Fibroblast of the aortic adventitia (primary cell): Measurements from ENCODE around the gene TAMALIN. TPM values are rescaled to one million over a fixed set of nuclear protein-coding genes. Genes with fewer than 3 reads are reported as not detected.

Source experiments
- DNase-seq: peaks from one replicate; pipeline ENCODE4 v3.0.0-alpha.2; 2010; ENCODE audit warnings: low read depth
- H3K4me3 ChIP-seq: 2 replicates; pipeline ENCODE4 v1.5.1; 2011; ENCODE audit warnings: low read depth, mild to moderate bottlenecking, control low read depth, low read length, moderate library complexity
- total RNA-seq: library from RNA; depleted of rRNA; stranded (reverse); fragments of >200 nt; gene quantifications from 2 replicates; pipeline ENCODE4 v1.2.3, GENCODE V29; 2012; ENCODE audit warnings: low replicate concordance
- TF ChIP-seq, protein P1 (sequence below): IDR thresholded peaks from 2 replicates; pipeline ENCODE4 v1.5.1; 2011; ENCODE audit warnings: mild to moderate bottlenecking, low read length, control low read depth, inconsistent platforms; ENCODE audit not compliant: insufficient read depth

The TAMALIN gene
- total RNA-seq, 1 donor: 7.3 TPM

- no peak for DNase-seq
- TF ChIP-seq, protein P1, sequence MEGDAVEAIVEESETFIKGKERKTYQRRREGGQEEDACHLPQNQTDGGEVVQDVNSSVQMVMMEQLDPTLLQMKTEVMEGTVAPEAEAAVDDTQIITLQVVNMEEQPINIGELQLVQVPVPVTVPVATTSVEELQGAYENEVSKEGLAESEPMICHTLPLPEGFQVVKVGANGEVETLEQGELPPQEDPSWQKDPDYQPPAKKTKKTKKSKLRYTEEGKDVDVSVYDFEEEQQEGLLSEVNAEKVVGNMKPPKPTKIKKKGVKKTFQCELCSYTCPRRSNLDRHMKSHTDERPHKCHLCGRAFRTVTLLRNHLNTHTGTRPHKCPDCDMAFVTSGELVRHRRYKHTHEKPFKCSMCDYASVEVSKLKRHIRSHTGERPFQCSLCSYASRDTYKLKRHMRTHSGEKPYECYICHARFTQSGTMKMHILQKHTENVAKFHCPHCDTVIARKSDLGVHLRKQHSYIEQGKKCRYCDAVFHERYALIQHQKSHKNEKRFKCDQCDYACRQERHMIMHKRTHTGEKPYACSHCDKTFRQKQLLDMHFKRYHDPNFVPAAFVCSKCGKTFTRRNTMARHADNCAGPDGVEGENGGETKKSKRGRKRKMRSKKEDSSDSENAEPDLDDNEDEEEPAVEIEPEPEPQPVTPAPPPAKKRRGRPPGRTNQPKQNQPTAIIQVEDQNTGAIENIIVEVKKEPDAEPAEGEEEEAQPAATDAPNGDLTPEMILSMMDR: no peak
- H3K4me3 ChIP-seq: no peak overlapping the region
Observed at GRCh38 chr12:52005218-52005902, 1.4 kb upstream of the TAMALIN start.

DNA sequence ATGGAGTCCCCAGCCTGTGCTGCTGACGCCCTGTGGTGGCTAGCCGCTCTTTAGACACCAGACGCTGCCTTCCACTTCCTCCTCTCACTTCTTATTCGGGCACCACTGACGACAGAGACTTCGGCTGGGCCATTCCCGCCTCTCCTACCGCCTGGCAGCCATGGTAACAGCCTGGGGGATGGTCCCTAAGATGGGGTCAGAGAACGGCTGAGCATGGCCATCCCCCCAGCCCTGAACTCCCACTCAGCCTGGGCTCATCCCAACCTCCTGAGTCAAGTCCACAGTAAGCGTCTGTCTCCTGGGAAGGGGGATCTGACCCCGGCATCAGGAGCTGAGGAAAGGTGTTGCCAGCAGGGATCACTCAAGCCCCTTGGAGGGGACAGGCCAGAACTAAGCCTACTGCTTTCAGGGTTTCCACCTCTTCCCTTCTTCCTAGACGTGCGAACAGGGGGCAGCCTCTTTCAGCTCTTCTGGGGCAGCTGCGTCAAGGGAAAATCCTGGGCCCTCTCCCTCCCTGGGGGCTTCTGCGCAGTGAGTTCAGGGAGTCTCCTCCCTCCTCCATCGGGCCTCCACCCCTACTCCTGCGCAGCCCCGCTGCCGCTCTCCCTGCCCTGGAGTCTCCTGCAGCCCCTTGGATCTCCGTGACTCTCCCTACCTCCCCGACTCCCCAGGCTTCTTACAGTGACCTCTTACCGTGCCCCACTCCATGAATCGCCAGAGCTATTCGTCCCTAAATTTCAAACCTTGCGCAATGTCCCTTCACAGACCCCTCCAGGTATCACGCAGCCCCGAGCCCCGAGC lies 643 bp upstream of the TAMALIN start:
- TF ChIP-seq, protein P1: no peak
- peak overlapping the region; percentile 33 for H3K4me3 ChIP-seq
- DNase-seq: no peak

GRCh38 chr12:52007158-52007921 lies 594 bp downstream of the TAMALIN start:
- H3K4me3 ChIP-seq: peak overlapping the region; percentile 88
- TF ChIP-seq, protein P1: no peak
- DNase-seq: no peak

GRCh38 chr12:52007982-52008510 lies 1.3 kb downstream of the TAMALIN start:
- no peak for DNase-seq
- TF ChIP-seq, protein P1: no peak
- H3K4me3 ChIP-seq: peak overlapping the region; percentile 88

- TF ChIP-seq, protein P1: no peak
- no peak for DNase-seq
- H3K4me3 ChIP-seq: peak overlapping the region; percentile 88
Observed at GRCh38 chr12:52009081-52009751, 2.5 kb downstream of the TAMALIN start.

DNA sequence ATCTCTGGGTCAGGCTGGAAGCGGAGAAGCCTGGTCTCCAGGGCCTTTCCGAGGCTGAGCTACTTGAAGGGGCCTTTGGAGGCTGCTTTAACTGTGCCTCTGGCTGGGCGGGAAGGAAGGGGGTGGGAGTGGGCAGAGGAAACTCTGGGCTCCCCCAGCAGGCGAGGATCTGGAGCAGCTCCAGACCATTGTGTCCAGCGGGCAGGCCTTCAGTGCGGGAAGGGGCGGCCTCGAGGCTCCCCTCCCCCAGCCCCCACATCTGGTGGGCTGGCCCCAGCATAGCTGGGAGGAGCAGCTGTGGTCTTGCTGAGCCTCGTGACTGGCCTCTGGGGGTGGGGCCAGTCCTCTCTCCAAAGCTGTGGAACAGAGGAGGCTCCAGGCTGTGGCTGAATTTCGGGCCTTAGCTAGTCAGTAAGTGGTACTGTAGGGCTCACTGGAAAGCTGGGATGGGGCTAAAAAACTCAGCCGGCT lies 3.4 kb downstream of the TAMALIN start:
- peak; percentile 90 for DNase-seq
- TF ChIP-seq, protein P1: no peak
- peak overlapping the region; percentile 57 for H3K4me3 ChIP-seq
